Amygdala (tissue), 56 donors: ENCODE data around the gene FHL1.

ENCODE experiments used
- DNase-seq, 56 donors: peaks; one replicate each; lab custom pipeline; 2025; lab: John Stamatoyannopoulos, UW

FHL1 gene

GRCh38 chrX:136250191-136251040 lies 103.1 kb downstream of the FHL1 start:
- peak in 2 of 56 donors; percentile 1 to 4 for DNase-seq

- DNase-seq: peak in 39 of 56 donors; percentile 0 to 61 (median 16)
Measured at GRCh38 chrX:136251041-136251991, 104.0 kb downstream of the FHL1 start, which contains the start of gene MAP7D3. Gene MAP7D3 (minus strand): TSS chrX:136251400. CDS start chrX:136251358, 42 bp downstream.

DNA sequence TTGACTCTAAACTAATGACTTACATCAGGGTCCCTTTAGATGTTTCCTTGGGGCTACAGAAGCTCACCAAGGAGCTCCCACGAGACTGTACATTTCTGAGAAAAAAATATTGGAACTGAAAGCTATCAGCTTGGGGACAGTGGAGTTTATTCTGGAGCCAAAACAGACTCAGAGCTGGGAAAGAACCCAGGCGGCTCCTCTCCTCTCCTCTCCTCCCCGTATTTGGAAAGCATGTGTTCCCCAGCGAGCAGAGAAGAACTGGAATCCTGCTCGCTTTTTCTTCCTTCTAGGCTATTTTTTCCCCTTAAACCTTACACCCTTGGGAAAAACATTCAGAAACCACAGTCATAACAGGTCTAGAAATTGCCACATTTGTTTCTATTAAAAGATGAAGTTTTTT lies 108.2 kb downstream of the FHL1 start:
- no peak for DNase-seq

- DNase-seq: no peak
Measured at GRCh38 chrX:136256026-136256425, 108.7 kb downstream of the FHL1 start.

DNA sequence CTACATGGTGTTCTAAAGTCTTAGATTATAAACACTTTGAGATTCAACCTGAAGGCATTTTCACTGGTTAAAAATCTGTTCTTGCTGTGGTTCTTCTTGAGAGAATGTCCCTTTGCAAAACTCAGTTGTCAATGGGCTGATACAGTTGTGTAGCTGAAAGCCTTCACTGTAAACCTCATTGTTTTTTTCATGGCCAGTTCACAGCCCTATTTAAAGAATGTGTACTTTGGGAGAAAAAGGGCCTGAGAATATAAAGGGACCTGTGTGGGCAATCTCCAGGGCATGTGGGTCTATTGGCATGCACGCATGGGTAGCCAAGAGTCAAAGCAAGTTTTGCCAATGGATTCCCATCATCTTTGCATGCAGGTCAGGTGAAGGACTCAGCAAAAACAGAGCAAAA lies 111.6 kb downstream of the FHL1 start:
- DNase-seq: no peak

DNA sequence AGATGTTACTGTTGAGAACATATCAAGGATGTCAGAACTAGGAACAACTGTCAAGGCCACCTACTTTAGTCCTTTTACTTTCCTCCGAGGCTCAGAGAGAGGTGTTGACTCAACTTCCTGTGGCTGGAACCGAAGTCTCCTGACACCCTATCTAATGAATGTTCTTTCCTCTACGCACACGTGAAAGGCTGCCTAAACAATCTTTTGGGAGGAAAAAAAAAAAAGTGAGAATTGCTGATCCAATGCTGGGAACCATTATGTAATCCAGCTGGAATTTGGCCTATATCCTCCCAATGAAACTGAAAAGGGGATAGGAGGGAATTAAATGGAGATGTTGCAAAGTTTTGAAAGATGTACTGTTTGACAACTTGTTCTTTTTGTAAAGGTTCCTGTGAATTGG lies 112.2 kb downstream of the FHL1 start:
- no peak for DNase-seq

GRCh38 chrX:136260776-136261175 lies 113.4 kb downstream of the FHL1 start:
- DNase-seq: peak in 1 of 56 donors; percentile 0
